Measurements from ENCODE around the gene CHD3. TPM values are rescaled to one million over a fixed set of nuclear protein-coding genes. Genes with fewer than 3 reads are reported as not detected.

The CHD3 gene
- total RNA-seq, 1 experiment from 2014 or later = 84.6 TPM

DNA sequence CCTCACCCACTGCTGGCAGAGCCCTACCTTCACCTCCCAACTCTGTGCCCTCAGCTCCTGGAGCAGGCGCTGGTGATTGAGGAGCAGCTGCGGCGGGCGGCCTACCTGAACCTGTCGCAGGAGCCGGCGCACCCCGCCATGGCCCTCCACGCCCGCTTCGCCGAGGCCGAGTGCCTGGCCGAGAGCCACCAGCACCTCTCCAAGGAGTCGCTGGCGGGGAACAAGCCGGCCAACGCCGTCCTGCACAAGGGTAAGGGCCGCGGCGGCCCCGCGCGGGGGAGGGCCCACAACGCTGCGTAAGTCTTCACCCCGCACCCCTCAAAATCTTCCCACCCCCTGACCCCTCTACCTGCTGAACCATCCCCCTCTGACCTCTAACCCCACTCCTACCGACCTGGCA lies 20.5 kb downstream of the CHD3 start:
- ATAC-seq = no peak
- no peaks in the 10 kb centered on the region for H3K27me3 ChIP-seq (ENCODE audit: control insufficient read depth, insufficient read depth, low read length)
- no peaks in the 10 kb centered on the region for H3K9me3 ChIP-seq (ENCODE audit: control insufficient read depth, insufficient read depth, low read depth, low read length)
- POLR2A ChIA-PET = no interaction called here
- CTCF ChIA-PET = no interaction called here
- H3K36me3 ChIP-seq (ENCODE audit: control insufficient read depth, insufficient read depth, low read length) = peaks cover 5% of the 10 kb centered on the region
- TF ChIP-seq, protein P1, sequence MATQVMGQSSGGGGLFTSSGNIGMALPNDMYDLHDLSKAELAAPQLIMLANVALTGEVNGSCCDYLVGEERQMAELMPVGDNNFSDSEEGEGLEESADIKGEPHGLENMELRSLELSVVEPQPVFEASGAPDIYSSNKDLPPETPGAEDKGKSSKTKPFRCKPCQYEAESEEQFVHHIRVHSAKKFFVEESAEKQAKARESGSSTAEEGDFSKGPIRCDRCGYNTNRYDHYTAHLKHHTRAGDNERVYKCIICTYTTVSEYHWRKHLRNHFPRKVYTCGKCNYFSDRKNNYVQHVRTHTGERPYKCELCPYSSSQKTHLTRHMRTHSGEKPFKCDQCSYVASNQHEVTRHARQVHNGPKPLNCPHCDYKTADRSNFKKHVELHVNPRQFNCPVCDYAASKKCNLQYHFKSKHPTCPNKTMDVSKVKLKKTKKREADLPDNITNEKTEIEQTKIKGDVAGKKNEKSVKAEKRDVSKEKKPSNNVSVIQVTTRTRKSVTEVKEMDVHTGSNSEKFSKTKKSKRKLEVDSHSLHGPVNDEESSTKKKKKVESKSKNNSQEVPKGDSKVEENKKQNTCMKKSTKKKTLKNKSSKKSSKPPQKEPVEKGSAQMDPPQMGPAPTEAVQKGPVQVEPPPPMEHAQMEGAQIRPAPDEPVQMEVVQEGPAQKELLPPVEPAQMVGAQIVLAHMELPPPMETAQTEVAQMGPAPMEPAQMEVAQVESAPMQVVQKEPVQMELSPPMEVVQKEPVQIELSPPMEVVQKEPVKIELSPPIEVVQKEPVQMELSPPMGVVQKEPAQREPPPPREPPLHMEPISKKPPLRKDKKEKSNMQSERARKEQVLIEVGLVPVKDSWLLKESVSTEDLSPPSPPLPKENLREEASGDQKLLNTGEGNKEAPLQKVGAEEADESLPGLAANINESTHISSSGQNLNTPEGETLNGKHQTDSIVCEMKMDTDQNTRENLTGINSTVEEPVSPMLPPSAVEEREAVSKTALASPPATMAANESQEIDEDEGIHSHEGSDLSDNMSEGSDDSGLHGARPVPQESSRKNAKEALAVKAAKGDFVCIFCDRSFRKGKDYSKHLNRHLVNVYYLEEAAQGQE (IDR thresholded peaks at IDR 0.05; ENCODE audit: insufficient read depth in 1 of 2, low read depth in 2 of 2, low read length in 1 of 2) = no peak
- TF ChIP-seq, protein P2, sequence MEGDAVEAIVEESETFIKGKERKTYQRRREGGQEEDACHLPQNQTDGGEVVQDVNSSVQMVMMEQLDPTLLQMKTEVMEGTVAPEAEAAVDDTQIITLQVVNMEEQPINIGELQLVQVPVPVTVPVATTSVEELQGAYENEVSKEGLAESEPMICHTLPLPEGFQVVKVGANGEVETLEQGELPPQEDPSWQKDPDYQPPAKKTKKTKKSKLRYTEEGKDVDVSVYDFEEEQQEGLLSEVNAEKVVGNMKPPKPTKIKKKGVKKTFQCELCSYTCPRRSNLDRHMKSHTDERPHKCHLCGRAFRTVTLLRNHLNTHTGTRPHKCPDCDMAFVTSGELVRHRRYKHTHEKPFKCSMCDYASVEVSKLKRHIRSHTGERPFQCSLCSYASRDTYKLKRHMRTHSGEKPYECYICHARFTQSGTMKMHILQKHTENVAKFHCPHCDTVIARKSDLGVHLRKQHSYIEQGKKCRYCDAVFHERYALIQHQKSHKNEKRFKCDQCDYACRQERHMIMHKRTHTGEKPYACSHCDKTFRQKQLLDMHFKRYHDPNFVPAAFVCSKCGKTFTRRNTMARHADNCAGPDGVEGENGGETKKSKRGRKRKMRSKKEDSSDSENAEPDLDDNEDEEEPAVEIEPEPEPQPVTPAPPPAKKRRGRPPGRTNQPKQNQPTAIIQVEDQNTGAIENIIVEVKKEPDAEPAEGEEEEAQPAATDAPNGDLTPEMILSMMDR (IDR thresholded peaks at IDR 0.05) = no peak
- TF ChIP-seq SIN3A (IDR thresholded peaks at IDR 0.05; ENCODE audit: borderline replicate concordance, insufficient read depth, low read depth, low read length) (no peak), TCF7L2 (IDR thresholded peaks at IDR 0.05; ENCODE audit: low read depth, low read length) (no peak), POLR2AphosphoS5 (IDR thresholded peaks at IDR 0.05; ENCODE audit: low read depth, low read length) (no peak)
- in situ Hi-C loops (cut with HindIII; ENCODE audit: low pct_unique_long_range_greater_than_20kb, low sequenced_read_pairs) = no loop called here
- no peak overlapping the region for H3K4me3 ChIP-seq (ENCODE audit: low read depth in 2 of 2, low read length in 2 of 2)
- peaks cover 2% of the 10 kb centered on the region; the same call in 1 of the 2 replicates for H3K4me1 ChIP-seq (ENCODE audit: control insufficient read depth, insufficient read depth, low read length)
- H3K27ac ChIP-seq (ENCODE audit: low read length) = no peak overlapping the region
- intact Hi-C loops (cut with micrococcal nuclease; ENCODE audit: unreplicated experiment) = no loop called here
- no TSS peak for BruUV-seq (replicated peaks)
- no peak for DNase-seq (ENCODE audit: low read depth, low spot score)

DNA sequence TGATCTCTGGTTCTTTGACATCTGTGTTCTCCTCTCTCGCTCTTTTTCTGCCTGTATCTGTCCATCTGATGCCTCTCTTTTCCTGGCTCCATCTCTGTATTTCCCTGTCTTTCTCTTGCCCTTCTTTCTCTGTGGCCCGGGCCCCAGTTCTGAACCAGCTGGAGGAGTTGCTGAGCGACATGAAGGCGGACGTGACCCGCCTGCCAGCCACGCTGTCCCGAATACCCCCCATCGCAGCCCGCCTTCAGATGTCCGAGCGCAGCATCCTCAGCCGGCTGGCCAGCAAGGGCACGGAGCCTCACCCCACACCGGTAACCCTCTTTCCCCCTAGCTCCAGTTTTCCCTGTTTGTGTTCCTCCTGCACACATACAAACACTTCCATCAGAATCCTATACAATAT lies 21.7 kb downstream of the CHD3 start:
- Histone ChIP-seq H3K4me1 (ENCODE audit: control insufficient read depth, insufficient read depth, low read length) (peaks cover 6% of the 10 kb centered on the region), H3K9me3 (ENCODE audit: control insufficient read depth, insufficient read depth, low read depth, low read length) (no peaks in the 10 kb centered on the region), H3K27ac (ENCODE audit: low read length) (no peak overlapping the region), H3K36me3 (ENCODE audit: control insufficient read depth, insufficient read depth, low read length) (peaks cover 5% of the 10 kb centered on the region), H3K4me3 (ENCODE audit: low read depth in 2 of 2, low read length in 2 of 2) (no peak overlapping the region), H3K27me3 (ENCODE audit: control insufficient read depth, insufficient read depth, low read length) (no peaks in the 10 kb centered on the region)
- TF ChIP-seq, protein P2 (IDR thresholded peaks at IDR 0.05) = no peak
- TF ChIP-seq SIN3A (IDR thresholded peaks at IDR 0.05; ENCODE audit: borderline replicate concordance, insufficient read depth, low read depth, low read length) (no peak), TCF7L2 (IDR thresholded peaks at IDR 0.05; ENCODE audit: low read depth, low read length) (no peak), POLR2AphosphoS5 (IDR thresholded peaks at IDR 0.05; ENCODE audit: low read depth, low read length) (no peak)
- TF ChIP-seq, protein P1 (IDR thresholded peaks at IDR 0.05; ENCODE audit: insufficient read depth in 1 of 2, low read depth in 2 of 2, low read length in 1 of 2) = no peak
- CTCF ChIA-PET = no interaction called here
- no peak for ATAC-seq
- in situ Hi-C loops (cut with HindIII; ENCODE audit: low pct_unique_long_range_greater_than_20kb, low sequenced_read_pairs) = no loop called here
- POLR2A ChIA-PET = no interaction called here
- intact Hi-C loops (cut with micrococcal nuclease; ENCODE audit: unreplicated experiment) = no loop called here
- no peak for DNase-seq (ENCODE audit: low read depth, low spot score)
- BruUV-seq (replicated peaks) = no TSS peak
